Fibroblast of lung (primary cell): ENCODE data around the gene DGAT2. TPM values are rescaled to one million over a fixed set of nuclear protein-coding genes. Genes with fewer than 3 reads are reported as not detected.

ENCODE experiments used
- DNase-seq, 2 donors: peaks; one replicate each; pipeline versions ENCODE4 v3.0.0 to v3.0.0-alpha.2; 2010; ENCODE audit warnings: low read depth in 2 of 2
- H2AFZ ChIP-seq: 2 replicates; pipeline ENCODE4 v1.5.1; 2012; ENCODE audit warnings: low read length, control low read depth, inconsistent platforms
- H3K27ac ChIP-seq: 2 replicates; pipeline ENCODE4 v1.5.1; 2011; ENCODE audit warnings: low read length, control low read depth; ENCODE audit not compliant: insufficient read depth
- H3K27me3 ChIP-seq: 2 replicates; pipeline ENCODE4 v1.5.1; 2011; ENCODE audit warnings: mild to moderate bottlenecking, low read length; ENCODE audit not compliant: control insufficient read depth, insufficient read depth
- H3K36me3 ChIP-seq: 2 replicates; pipeline ENCODE4 v1.5.1; 2011; ENCODE audit warnings: low read length; ENCODE audit not compliant: control insufficient read depth, insufficient read depth
- H3K4me1 ChIP-seq: 2 replicates; pipeline ENCODE4 v1.5.1; 2011; ENCODE audit warnings: low read length; ENCODE audit not compliant: control insufficient read depth, insufficient read depth; ENCODE audit errors: extremely low read depth
- H3K4me2 ChIP-seq: 2 replicates; pipeline ENCODE4 v1.5.1; 2011; ENCODE audit warnings: low read length, control low read depth; ENCODE audit not compliant: insufficient read depth; ENCODE audit errors: extremely low read depth
- H3K4me3 ChIP-seq, 4 experiments: fragments of 200-600 bp in 1 of 4; sonication (generic) in 1 of 4; replicated peaks in 1 of 4; 2 replicates each; pipeline ENCODE4 v1.5.1; 2011 to 2016; ENCODE audit warnings: low read length in 4 of 4, low read depth in 3 of 4, mild to moderate bottlenecking in 3 of 4, control low read depth in 2 of 4, inconsistent platforms in 1 of 4, mixed read lengths in 1 of 4; ENCODE audit not compliant: insufficient read depth in 1 of 4; ENCODE audit errors: control extremely low read depth in 1 of 4
- H3K79me2 ChIP-seq: 2 replicates; pipeline ENCODE4 v1.5.1; 2012; ENCODE audit warnings: mild to moderate bottlenecking, low read length, inconsistent platforms; ENCODE audit not compliant: control insufficient read depth, insufficient read depth
- H3K9ac ChIP-seq: 2 replicates; pipeline ENCODE4 v1.5.1; 2011; ENCODE audit warnings: mild to moderate bottlenecking, low read length, control low read depth; ENCODE audit not compliant: insufficient read depth
- H3K9me3 ChIP-seq: 2 replicates; pipeline ENCODE4 v1.5.1; 2012; ENCODE audit warnings: low read depth, low read length; ENCODE audit not compliant: control insufficient read depth, insufficient read depth
- H4K20me1 ChIP-seq: 2 replicates; pipeline ENCODE4 v1.5.1; 2011; ENCODE audit warnings: low read length; ENCODE audit not compliant: control insufficient read depth, insufficient read depth; ENCODE audit errors: extremely low read depth
- CTCF ChIP-seq, 2 donors: IDR thresholded peaks in 1 of 2; conservative IDR thresholded peaks in 1 of 2; 1 replicate in 1 of 2; 2 replicates in 1 of 2; pipeline ENCODE4 v1.5.1; 2011 to 2012; ENCODE audit warnings: low read length in 2 of 2, control low read depth in 1 of 2, inconsistent platforms in 1 of 2, low read depth in 1 of 2, mild to moderate bottlenecking in 1 of 2
- EZH2 ChIP-seq: IDR thresholded peaks from 2 replicates; pipeline ENCODE4 v1.5.1; 2012; ENCODE audit warnings: low read length, control low read depth, mild to moderate bottlenecking; ENCODE audit errors: missing control alignments
- polyA plus RNA-seq, 2 donors: library from polyadenylated mRNA; depleted of rRNA in 1 of 2; stranded (reverse) in 1 of 2; unstranded in 1 of 2; fragments of >200 nt; gene quantifications; 2 replicates each; pipeline ENCODE4 v1.2.1, GENCODE V29; 2011 to 2012; ENCODE audit warnings: missing spikeins in 1 of 2
- total RNA-seq: library from RNA; depleted of rRNA; stranded (reverse); fragments of >200 nt; gene quantifications from 2 replicates; pipeline ENCODE4 v1.2.1, GENCODE V29; 2014

DGAT2 gene
- total and polyA plus RNA-seq, 2 donors (not counting 1 experiment from before 2014, with no cell fraction given): 0.32 to 1.3 TPM

- Histone ChIP-seq H3K4me1 (no peaks in the 10 kb centered on the region), H3K9ac (no peak overlapping the region), H3K9me3 (no peaks in the 10 kb centered on the region), H3K79me2 (no peaks in the 10 kb centered on the region), H3K36me3 (no peaks in the 10 kb centered on the region), H3K4me3 (no peak overlapping the region), H3K27ac (no peak overlapping the region), H3K27me3 (peaks cover 36% of the 10 kb centered on the region), H2AFZ (no peak overlapping the region), H3K4me2 (no peak overlapping the region), H4K20me1 (no peaks in the 10 kb centered on the region)
- no peak for TF ChIP-seq EZH2
- TF ChIP-seq CTCF (conservative IDR thresholded peaks at IDR 0.05 in 1 of 2, IDR thresholded peaks at IDR 0.05 in 1 of 2; ENCODE audit: low read depth in 1 of 2, low read length in 2 of 2): no peak
- no peak for DNase-seq
Observed at GRCh38 chr11:75767228-75767572, 1.4 kb upstream of the DGAT2 start.

- Histone ChIP-seq H4K20me1 (no peaks in the 10 kb centered on the region), H3K27ac (no peak overlapping the region), H2AFZ (no peak overlapping the region), H3K4me2 (no peak overlapping the region), H3K4me1 (no peaks in the 10 kb centered on the region), H3K9me3 (no peaks in the 10 kb centered on the region), H3K9ac (no peak overlapping the region), H3K4me3 (no peak overlapping the region), H3K36me3 (no peaks in the 10 kb centered on the region), H3K27me3 (peaks cover 36% of the 10 kb centered on the region), H3K79me2 (no peaks in the 10 kb centered on the region)
- TF ChIP-seq CTCF (conservative IDR thresholded peaks at IDR 0.05 in 1 of 2, IDR thresholded peaks at IDR 0.05 in 1 of 2; ENCODE audit: low read depth in 1 of 2, low read length in 2 of 2): no peak
- no peak for TF ChIP-seq EZH2
- DNase-seq: no peak
Observed at GRCh38 chr11:75767793-75768111, 826 bp upstream of the DGAT2 start.

- TF ChIP-seq CTCF (conservative IDR thresholded peaks at IDR 0.05 in 1 of 2, IDR thresholded peaks at IDR 0.05 in 1 of 2; ENCODE audit: low read depth in 1 of 2, low read length in 2 of 2): no peak
- TF ChIP-seq EZH2: peak; percentile 88
- no peaks in the 10 kb centered on the region for H3K36me3 ChIP-seq
- peak overlapping the region; percentile 70 for H3K4me2 ChIP-seq
- H4K20me1 ChIP-seq: no peaks in the 10 kb centered on the region
- peaks cover 34% of the 10 kb centered on the region for H3K27me3 ChIP-seq
- no peaks in the 10 kb centered on the region for H3K9me3 ChIP-seq
- DNase-seq: no peak
- peak overlapping the region in 3 of 4 experiments; percentile 30 to 51 (median 31) for H3K4me3 ChIP-seq
- H3K27ac ChIP-seq: no peak overlapping the region
- H2AFZ ChIP-seq: no peak overlapping the region
- no peaks in the 10 kb centered on the region for H3K4me1 ChIP-seq
- peak overlapping the region; percentile 17 for H3K9ac ChIP-seq
- no peaks in the 10 kb centered on the region for H3K79me2 ChIP-seq
Observed at GRCh38 chr11:75768909-75769771, 562 bp downstream of the DGAT2 start.
